Choroid plexus epithelial cell (primary cell): ENCODE data around the gene NCKAP5L.

Source experiments
- DNase-seq: peaks from one replicate; pipeline ENCODE4 v3.0.0-alpha.2; 2010; ENCODE audit warnings: low read depth
- H3K4me3 ChIP-seq: 2 replicates; pipeline ENCODE4 v1.5.1; 2011; ENCODE audit warnings: low read depth, mild to moderate bottlenecking, control low read depth, low read length, moderate library complexity
- TF ChIP-seq, protein P1 (sequence below): conservative IDR thresholded peaks from 2 replicates; pipeline ENCODE4 v1.5.1; 2011; ENCODE audit warnings: low read depth, mild to moderate bottlenecking, control low read depth, inconsistent platforms, low read length, moderate library complexity

Gene NCKAP5L

DNA sequence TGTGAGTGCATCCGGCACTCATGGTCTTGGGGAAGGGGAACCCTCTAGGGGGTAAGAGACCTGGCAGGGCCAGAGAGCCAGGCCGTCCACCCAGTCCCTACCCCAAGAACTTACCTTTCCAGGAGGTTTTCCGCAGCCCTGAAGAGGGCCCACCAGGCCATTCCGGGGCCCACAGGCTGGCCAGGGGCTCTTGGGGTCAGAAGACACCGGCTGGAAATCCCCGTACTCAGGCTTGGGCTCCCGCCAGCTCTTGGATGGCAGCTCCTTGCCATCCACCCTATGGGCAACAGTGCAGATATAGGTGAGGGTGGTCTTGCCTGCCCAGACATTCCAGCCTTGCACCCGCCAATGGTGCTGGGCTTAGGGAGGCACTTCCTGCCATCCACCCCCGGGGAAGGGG is 34.6 kb downstream of the NCKAP5L start:
- TF ChIP-seq, protein P1, sequence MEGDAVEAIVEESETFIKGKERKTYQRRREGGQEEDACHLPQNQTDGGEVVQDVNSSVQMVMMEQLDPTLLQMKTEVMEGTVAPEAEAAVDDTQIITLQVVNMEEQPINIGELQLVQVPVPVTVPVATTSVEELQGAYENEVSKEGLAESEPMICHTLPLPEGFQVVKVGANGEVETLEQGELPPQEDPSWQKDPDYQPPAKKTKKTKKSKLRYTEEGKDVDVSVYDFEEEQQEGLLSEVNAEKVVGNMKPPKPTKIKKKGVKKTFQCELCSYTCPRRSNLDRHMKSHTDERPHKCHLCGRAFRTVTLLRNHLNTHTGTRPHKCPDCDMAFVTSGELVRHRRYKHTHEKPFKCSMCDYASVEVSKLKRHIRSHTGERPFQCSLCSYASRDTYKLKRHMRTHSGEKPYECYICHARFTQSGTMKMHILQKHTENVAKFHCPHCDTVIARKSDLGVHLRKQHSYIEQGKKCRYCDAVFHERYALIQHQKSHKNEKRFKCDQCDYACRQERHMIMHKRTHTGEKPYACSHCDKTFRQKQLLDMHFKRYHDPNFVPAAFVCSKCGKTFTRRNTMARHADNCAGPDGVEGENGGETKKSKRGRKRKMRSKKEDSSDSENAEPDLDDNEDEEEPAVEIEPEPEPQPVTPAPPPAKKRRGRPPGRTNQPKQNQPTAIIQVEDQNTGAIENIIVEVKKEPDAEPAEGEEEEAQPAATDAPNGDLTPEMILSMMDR, result no peak
- no peak overlapping the region for H3K4me3 ChIP-seq
- DNase-seq, result no peak

DNA sequence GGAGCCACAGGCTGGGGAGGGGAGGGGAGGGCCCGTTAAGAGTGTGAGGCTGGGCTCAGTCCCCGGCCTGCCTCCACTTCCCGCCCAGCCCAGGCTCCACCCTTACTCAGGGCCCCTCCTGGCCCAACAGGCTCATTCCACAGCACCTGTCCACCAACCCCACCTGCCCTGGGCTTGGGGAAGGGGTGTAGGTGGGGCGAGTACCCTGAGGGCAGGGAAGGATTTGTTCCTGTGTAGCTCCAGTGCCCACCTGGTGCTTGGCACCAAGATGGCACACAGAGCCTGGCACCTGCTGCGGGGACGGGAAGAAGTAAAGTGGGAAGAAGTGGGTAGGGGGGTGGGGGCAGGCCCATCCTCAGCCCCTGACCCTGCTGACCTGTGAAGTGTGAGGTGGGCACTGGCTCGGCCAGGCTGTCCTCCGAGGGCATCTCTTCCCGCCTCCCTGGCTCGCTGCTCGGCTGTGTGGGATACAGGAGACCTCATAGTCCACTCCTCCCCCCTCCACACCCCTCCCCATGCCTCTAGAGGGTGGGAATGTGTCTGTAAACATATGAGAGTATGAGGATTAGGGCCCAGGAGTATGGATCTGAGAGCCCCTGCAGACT is 35.1 kb downstream of the NCKAP5L start:
- TF ChIP-seq, protein P1, result no peak
- DNase-seq, result no peak
- H3K4me3 ChIP-seq, result no peak overlapping the region

DNA sequence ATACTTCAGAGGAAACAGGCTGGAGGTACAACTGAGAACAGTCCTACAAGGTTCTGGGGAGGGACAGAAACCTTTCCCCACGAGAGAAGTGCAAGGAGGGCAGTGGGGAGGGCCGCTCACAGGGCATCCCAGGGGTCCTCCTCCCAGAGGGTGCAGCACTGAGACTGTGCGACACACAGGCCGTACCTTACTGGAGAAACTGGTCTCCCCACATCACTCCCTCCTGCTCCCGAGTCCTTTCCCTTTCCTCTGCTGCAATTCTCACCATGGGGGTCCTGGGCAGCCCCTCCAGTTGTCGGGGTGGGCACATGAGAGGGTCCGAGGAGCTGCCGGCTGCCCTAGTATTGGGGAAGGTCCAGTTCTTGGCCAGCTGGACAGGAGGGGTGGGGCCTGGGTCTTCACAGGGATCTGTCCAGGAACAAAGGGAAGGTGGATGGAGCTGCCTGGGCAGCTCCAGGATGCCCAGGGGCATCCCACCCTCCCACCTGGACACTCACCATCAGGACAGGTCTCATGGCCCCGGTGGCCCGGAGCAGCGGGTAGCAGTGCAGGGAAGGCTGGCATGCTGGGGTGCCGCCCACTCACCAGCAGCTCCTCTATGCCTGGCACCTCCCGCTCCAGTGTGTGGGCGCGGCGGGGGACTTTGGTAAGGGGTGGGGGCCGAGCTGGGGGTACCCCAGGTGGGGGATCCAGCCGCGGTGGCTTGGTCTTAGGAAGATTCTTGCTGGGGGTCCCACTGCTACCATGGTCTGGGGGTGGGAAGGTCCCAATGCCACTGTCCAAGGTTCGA is 35.8 kb downstream of the NCKAP5L start:
- no peak for DNase-seq
- TF ChIP-seq, protein P1, result no peak
- no peak overlapping the region for H3K4me3 ChIP-seq

DNA sequence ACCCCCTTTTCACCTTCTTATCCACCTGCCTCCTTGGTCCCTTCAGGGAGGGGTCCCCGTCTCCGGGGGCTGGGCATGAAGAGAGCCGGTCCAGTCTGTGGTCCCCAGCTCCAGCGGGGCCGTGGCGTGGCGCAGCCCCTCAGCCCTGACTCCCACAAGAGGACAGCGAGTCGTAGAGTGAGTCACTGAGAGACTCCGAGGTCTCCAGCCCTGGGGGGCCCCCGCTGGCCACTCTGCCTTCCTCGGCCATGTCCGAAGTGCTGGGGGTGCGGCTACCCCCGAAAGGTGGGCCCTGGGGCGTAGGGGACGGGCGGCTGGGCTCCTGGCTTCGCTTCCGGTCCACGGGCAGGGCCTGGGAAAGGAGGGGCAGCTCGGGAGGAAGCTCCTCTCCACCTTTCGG is 36.5 kb downstream of the NCKAP5L start:
- DNase-seq, result no peak
- TF ChIP-seq, protein P1, result no peak

DNA sequence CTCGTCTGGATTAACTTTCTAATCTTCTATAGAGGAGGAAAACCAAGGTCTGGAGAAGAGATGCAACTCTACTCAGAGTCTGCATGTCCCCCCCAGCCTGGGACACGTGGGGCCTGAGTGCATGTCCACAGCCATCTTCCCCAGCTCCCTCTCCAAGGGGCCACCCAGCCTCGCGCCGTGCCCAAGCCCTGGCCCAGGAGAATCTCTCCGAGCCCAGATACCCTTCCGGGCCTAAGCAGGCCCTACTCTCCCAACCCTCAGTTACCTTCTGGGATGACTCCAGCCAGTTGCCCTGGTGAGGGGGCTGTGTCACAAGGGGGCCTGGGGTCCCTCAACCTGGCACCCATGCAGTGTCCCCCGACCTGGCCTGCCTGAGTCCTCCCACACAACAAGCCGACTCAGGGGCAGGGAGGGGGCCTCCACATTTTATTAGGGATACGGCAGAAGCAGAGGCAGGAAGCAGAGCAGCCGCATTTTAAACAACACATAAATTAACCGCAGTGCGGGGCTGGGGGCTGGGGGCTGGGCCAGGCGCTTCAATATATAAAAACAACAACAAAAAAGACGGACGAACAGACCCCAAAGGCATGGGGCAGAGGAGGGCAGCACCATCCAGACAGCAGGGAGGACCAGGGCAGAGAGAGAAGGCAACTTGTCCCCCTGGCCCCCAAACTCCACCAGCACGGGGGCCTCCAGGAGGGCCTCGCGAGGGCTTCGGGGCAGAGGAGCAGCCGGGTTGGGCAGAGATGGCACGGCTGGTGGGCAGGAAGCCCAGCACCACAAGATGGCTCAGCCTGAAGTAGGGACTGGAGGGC is 37.3 kb downstream of the NCKAP5L start:
- DNase-seq, result no peak
- H3K4me3 ChIP-seq, result no peak overlapping the region
- TF ChIP-seq, protein P1, result no peak

More for the DNA sequence above, 36.5 kb downstream of the NCKAP5L start:
- no peak overlapping the region for H3K4me3 ChIP-seq

DNA sequence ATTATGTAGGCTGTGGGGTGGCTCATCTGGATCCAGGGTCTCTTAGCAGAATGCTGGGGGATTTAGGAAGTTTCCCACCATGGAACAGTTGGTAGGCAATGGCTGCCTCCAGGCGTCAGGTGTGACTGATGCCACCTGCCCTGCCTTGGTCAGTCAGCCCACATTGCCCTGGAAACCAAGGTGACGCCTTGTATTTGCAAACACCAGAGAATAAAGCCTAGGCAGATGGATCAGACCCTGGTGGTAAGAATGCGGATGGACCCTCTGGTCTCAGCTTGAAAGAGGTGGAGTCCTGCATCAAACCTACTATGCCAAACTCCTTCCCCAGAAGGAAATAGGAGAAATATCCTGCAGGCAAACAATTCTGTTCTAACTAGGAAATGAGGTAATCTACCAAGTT is 38.2 kb downstream of the NCKAP5L start:
- H3K4me3 ChIP-seq, result no peak overlapping the region
- TF ChIP-seq, protein P1, result peak; percentile 27
- no peak for DNase-seq
